ENCODE data around the gene CNTNAP5.
"Not testable (repeated sequence)": the region's sequence is repeated elsewhere in the genome, so short reads cannot be mapped to it uniquely, and the experiment has no call there.

Gene CNTNAP5

GRCh38 chr2:124325667-124326440 is 300.8 kb downstream of the CNTNAP5 start:
- no peak for DNase-seq (ENCODE audit: low spot score)

DNA sequence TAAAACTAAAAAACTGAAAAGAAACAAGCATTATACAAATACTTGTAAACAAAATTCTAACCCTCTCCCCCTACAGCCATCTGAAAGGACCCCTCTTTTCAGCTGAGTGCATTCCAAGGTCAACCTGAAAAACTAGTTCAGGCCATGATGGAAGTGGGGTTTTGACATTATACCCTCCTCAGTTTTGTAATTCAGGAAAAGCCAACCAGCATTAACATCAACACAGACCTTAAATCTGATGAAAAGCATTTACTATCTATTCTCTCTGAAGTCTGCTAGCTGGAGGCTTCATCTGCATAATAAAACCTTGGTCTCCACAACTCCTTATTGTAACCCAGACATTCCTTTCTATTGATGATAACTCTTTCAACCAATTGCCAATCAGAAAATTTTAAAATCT is 302.2 kb downstream of the CNTNAP5 start:
- no peak for DNase-seq (ENCODE audit: low spot score)

DNA sequence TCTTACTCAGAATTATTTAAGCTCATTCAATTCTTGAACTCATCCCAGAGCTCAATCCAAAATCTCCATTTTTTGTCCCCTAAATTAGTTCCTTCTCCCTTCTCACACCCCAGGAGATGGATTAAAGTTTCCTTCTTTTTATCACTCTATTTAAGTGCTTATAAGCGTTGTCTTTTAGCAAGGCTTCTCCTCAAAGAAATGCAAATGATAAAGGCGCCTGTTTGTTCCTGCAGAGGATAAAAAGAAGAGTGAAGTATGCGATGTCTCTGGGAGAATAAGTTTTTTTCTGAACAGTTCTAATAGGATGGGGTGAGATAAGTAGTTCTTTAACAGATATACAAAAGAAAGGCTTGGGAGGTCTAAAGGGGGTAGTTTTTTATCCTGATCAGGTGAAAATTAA is 303.3 kb downstream of the CNTNAP5 start:
- DNase-seq (ENCODE audit: low spot score): no peak

- DNase-seq (ENCODE audit: low spot score): no peak
Measured at GRCh38 chr2:124333784-124334183, 308.7 kb downstream of the CNTNAP5 start.

GRCh38 chr2:124335058-124335457 is 310.0 kb downstream of the CNTNAP5 start:
- DNase-seq (ENCODE audit: low spot score): no peak

GRCh38 chr2:124339709-124340108 is 314.6 kb downstream of the CNTNAP5 start:
- no peak for DNase-seq (ENCODE audit: low spot score)

DNA sequence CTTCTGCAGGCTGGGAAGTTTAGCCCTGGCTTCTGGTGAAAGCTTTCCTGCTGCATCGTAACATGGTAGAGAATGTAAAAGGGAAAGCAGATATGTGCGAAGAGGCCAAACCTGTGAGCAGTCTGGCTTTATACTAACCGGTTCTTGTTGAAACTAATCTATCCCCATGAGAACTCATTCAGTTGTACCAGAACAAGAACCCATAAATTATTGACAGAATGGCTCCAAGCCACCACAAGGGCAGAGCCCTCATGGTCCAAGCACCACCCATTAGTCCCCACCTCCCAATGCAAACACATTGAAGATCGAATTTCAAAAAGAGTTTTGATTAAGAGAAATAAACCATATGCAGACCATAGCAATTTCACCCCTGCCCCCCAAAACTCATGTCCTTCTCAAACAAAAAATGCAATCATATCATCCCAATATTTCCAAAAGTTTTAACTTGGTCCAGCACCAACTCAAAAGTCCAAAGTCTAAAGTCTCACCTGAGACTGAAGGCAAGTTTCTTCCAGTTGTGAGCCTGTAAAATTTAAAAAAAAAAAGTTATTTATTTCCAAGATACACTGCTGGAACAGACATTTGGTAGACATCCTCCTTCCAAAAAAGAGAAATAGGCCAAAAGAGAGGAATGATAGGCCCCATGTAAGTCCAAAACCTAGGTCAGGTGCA is 318.9 kb downstream of the CNTNAP5 start:
- no peak for DNase-seq (ENCODE audit: low spot score)

DNA sequence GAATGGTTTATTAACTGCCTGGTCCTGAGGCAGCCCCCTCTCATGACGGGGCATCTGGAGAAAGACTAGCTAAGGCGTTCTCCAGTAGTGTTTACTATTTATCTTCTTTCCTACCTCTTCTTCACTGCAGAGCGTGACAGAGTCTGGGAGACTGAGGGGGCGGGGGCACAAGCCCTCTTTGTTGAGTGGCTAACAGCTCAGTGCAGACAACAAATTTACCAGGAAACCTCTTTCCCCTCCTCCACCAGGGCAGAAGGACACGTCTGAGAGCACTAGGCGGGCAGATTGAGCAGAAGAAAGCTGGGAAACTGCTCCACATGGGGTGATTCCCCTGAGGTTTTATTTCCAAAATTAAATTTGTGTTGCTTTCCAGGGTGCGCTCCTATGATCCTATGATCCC is 322.1 kb downstream of the CNTNAP5 start:
- DNase-seq (ENCODE audit: low spot score): no peak

- DNase-seq (ENCODE audit: low spot score): no peak
Measured at GRCh38 chr2:124353656-124354055, 328.6 kb downstream of the CNTNAP5 start.

DNA sequence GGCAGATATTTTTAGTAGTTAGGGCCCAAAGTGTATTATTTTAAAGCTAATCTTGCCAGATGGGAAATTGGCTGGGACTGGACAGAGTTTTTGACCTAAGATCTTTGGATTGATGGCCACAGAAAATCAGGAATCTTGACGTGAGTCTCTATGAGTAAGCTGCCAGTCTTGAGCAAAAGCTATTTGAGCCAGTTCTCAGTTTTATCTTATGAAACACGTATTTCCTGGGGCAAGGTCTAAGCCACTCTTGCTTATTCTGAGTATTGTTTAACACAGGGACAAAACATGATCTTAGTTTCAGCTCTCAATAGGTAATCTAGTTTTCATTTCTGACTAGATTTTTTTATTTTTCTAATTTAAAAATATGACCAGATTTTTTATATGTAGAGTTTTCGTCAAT is 329.4 kb downstream of the CNTNAP5 start:
- DNase-seq (ENCODE audit: low spot score): no peak

DNA sequence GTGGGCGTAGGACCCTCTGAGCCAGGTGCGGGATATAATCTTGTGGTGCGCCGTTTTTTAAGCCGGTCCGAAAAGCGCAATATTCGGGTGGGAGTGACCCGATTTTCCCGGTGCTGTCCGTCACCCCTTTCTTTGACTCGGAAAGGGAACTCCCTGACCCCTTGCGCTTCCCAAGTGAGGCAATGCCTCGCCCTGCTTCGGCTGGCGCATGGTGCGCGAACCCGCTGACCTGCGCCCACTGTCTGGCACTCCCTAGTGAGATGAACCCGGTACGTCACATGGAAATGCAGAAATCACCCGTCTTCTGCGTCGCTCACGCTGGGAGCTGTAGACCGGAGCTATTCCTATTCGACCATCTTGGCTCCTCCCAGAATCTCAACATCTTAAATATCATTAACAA is 336.9 kb downstream of the CNTNAP5 start:
- DNase-seq (ENCODE audit: low spot score): not testable (repeated sequence)

DNA sequence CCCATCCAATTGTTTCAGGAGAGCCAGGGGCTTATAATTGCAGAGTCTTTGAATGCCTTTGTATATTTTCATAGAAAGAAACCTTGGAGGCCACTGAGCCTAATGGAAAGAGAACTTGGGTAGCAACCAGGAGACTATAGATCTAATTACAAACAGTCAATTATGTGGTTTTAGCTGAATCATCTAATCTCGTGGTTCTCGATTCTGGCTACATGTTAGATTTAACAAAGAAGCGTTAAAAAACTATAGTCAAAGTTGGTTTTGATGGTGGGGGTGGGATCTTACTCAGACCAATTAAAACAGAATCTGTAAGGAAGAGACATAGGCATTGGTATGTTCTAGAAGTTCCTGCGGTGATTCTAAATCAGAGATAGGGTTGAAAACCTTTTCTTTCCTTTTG is 344.1 kb downstream of the CNTNAP5 start:
- DNase-seq (ENCODE audit: low spot score): no peak

DNA sequence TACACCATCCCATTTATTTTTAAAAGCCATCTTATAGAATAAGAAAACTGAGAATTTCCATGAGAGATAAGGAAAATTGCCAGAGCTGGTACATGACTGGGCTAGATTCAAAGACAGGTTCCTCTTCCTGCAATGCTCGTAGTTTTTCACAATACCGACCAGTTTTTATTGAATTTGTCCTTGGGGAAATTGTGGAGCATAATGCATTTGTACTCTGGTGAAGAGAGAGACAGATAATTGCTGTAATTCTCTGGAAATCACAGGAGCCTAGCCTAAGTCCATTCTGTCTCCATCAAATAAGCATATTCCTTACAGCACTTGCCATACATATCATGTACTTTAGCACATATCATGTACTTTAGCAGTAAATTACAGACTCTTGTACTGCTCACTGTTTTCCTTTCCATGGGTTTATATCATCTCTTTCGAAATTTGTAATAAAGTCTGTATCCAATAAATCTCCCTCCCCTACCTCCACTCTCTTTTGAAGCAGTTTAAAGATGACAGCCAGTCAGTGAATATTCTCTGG is 355.2 kb downstream of the CNTNAP5 start:
- no peak for DNase-seq (ENCODE audit: low spot score)

DNA sequence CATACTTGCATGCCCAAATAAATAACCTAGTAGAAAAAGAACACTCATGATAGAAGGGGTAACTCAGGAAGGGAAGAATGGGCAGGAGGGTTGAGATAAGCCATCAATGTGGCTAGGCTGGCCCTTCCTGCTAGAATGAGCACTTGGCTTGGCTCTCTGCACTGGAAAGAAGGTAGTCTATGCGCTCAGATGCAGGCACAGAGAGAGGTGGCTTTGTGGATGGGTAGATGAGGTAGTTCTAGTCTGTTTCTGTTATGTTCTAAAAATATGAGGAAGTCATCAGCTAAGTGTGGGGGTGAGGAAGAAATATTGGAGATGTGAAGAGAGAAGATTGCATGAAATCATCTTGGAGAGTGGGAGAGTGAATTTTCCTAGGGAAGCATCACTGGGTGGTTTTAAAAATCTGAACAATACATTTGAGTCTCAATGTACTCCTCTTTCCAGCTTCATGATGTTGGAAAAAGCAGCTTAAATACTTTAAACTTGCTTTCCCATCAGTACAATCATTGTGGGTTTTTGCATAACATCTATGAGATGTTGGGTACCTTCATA is 357.1 kb downstream of the CNTNAP5 start:
- no peak for DNase-seq (ENCODE audit: low spot score)

DNA sequence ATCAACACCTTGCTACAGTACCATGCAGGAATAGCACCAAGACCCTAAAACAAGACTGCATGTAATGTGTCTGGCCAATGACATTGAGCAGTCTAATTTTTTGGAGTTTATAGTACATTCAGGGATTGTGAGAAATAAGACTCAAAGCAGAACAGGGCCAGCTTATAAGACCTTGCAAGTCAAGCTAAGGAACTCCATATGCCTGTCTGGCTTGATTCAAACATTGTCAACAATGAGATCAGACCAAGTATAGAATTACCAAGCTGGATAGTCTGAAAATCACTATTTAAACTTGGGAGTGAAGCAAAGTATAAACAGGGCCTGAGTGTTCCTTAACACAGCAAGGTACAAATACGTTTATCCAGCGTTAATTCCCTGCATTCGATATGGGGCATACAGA is 370.9 kb downstream of the CNTNAP5 start:
- no peak for DNase-seq (ENCODE audit: low spot score)

DNA sequence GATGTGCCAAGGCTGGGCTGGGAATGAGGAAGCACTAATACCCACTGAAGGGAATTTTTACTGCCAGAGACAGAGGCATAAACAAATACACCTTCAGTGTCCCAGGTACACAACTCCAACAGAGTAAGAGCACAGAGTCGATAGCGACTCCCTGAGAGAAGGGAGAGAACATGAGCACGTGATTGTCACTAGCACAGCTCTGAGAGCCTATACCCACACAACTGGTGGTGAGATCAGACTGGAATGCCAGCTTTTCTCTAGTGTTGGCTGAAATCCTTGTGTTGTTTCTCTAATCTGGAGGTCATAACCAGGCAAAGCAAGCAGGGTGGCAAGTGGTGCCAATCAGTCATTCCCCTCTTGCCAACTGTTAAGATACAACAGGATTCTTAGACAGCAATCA is 377.2 kb downstream of the CNTNAP5 start:
- DNase-seq (ENCODE audit: low spot score): no peak

- not testable (repeated sequence) for DNase-seq (ENCODE audit: low spot score)
Measured at GRCh38 chr2:124407836-124408534, 382.9 kb downstream of the CNTNAP5 start.

GRCh38 chr2:124424074-124424473 is 399.0 kb downstream of the CNTNAP5 start:
- no peak for DNase-seq (ENCODE audit: low spot score)

- DNase-seq (ENCODE audit: low spot score): no peak
Measured at GRCh38 chr2:124426122-124426521, 401.0 kb downstream of the CNTNAP5 start.

- no peak for DNase-seq (ENCODE audit: low spot score)
Measured at GRCh38 chr2:124426625-124427024, 401.5 kb downstream of the CNTNAP5 start.

DNA sequence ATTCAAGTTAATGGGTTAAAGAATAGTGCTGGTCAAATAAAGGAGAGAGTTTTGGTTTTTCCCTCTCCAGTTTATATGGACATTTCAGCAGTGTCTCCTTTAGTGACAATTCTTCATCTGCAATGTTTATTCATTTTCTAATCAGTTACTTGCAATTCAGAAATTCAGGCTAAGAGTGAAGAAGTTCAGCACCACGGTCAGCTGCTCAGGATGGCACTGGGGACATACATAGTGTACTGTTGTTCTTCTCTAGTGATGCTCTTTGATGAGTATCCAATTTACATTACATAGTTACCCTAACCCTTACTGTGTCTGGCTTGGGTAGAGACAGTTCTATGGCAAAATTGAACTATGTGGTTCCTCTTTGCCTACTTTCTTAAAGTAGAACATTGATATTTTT is 412.7 kb downstream of the CNTNAP5 start:
- DNase-seq (ENCODE audit: low spot score): no peak

DNA sequence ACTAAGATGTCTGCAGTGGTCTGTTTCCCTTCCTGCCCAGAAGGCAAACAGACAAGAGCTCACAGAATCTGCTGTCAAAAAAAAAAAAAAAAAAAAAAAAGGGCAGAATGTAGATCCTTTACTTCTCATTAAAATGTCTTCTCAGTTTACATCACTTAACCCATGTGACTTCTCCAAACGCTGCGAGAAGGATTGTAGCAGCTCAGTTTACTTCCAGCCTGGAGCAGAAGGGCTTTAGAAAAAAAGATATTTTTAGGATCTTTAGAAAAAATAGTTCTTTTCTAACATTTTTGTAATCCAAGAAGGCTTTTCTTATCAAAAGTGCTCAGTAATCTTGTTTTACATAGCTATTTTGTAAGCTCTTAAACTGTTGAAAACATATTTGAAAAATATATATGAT is 425.4 kb downstream of the CNTNAP5 start:
- no peak for DNase-seq (ENCODE audit: low spot score)

DNA sequence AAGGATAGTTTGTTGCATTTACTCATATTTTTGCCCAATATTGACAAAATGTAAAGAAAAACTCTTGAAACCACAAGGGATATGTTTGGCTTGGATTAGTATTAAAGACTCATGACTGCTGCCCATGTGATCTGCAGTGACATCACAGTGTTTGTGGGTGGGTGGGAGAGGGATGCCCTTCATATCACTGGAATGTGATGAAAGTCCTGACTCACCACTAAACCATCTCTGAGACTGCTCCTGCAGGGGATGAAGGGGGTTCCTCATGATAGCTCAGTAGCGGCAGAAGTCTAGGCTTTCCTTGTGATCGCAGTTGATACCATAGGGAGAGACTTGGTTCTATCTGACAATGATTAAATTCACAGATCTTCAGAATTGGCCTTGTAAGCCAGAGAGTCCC is 451.2 kb downstream of the CNTNAP5 start:
- DNase-seq (ENCODE audit: low spot score): no peak

Measured in activated CD4-positive, alpha-beta T cell treated with anti-CD3 and anti-CD28 coated beads, Interleukin-2, Interleukin-4, amounts not matched to agents 100 ng/mL and 50 ng/mL, durations not matched to agents 16 hours and 8 hours (primary cell).